LNCaP clone FGC (cell line): ENCODE measurements around the gene ENPP6.

Source experiments
- DNase-seq: peaks from one replicate; pipeline ENCODE4 v3.0.0-alpha.2; 2011; ENCODE audit warnings: low read depth
- H3K4me3 ChIP-seq: 2 replicates; pipeline ENCODE4 v1.5.1; 2011; ENCODE audit warnings: mild to moderate bottlenecking, low read depth, low read length, control low read depth
- CTCF ChIP-seq: IDR thresholded peaks from 2 replicates; pipeline ENCODE4 v1.5.1; 2012; ENCODE audit warnings: mild to moderate bottlenecking; ENCODE audit not compliant: control insufficient read depth, insufficient read depth; ENCODE audit errors: extremely low read depth

Gene ENPP6

GRCh38 chr4:184101711-184102110 is 116.0 kb downstream of the ENPP6 start:
- TF ChIP-seq CTCF, result no peak
- no peak for DNase-seq
- H3K4me3 ChIP-seq, result no peak overlapping the region

GRCh38 chr4:184100297-184100885 is 117.3 kb downstream of the ENPP6 start:
- TF ChIP-seq CTCF, result peak; percentile 74
- DNase-seq, result no peak
- no peak overlapping the region for H3K4me3 ChIP-seq

GRCh38 chr4:184099535-184099966 is 118.1 kb downstream of the ENPP6 start:
- DNase-seq, result no peak

GRCh38 chr4:184099000-184099399 is 118.7 kb downstream of the ENPP6 start:
- TF ChIP-seq CTCF, result no peak
- H3K4me3 ChIP-seq, result no peak overlapping the region
- no peak for DNase-seq

More at GRCh38 chr4:184099535-184099966, 118.1 kb downstream of the ENPP6 start:
- H3K4me3 ChIP-seq, result no peak overlapping the region
- TF ChIP-seq CTCF, result no peak

GRCh38 chr4:184097815-184098214 is 119.9 kb downstream of the ENPP6 start:
- TF ChIP-seq CTCF, result no peak
- DNase-seq, result no peak
- H3K4me3 ChIP-seq, result no peak overlapping the region

GRCh38 chr4:184097241-184097605 is 120.5 kb downstream of the ENPP6 start:
- TF ChIP-seq CTCF, result peak; percentile 28; the same call in 1 of the 2 replicates
- H3K4me3 ChIP-seq, result no peak overlapping the region
- DNase-seq, result no peak
